BJ (cell line): Measurements from ENCODE around the gene TMEM247. TPM values are rescaled to one million over a fixed set of nuclear protein-coding genes. Genes with fewer than 3 reads are reported as not detected.

Source experiments
- CTCF ChIA-PET: fragments of 350-600 bp; formaldehyde crosslinking; extraction: SDS; loops from one replicate; lab custom pipeline; 2021; ENCODE audit warnings: antibody characterized with exemption, inconsistent platforms; lab: Yijun Ruan, JAX
- POLR2A ChIA-PET: fragments of 300-600 bp; sonication (Branson Sonifier 250); formaldehyde crosslinking; extraction: SDS; loops from one replicate; lab custom pipeline; 2021; ENCODE audit warnings: antibody characterized with exemption; lab: Charles Lee
- DNase-seq: peaks from one replicate; pipeline ENCODE4 v3.0.0-alpha.2; 2011; ENCODE audit warnings: low read depth
- H3K27me3 ChIP-seq: 2 replicates; pipeline ENCODE4 v1.6.0; 2011; ENCODE audit warnings: low read length; ENCODE audit not compliant: control insufficient read depth, insufficient read depth
- H3K36me3 ChIP-seq: 2 replicates; pipeline ENCODE4 v1.5.1; 2011; ENCODE audit warnings: low read length; ENCODE audit not compliant: control insufficient read depth, insufficient read depth
- H3K4me3 ChIP-seq: 2 replicates; pipeline ENCODE4 v1.5.1; 2011; ENCODE audit warnings: low read depth, mild to moderate bottlenecking, control low read depth, low read length
- CTCF ChIP-seq: IDR thresholded peaks from 2 replicates; pipeline ENCODE4 v1.5.1; 2011; ENCODE audit warnings: low read depth, mild to moderate bottlenecking, control low read depth, inconsistent platforms, low read length, moderate library complexity; ENCODE audit not compliant: insufficient read depth
- polyA plus RNA-seq: library from polyadenylated mRNA; depleted of rRNA; stranded (reverse); fragments of >200 nt; gene quantifications from 2 replicates; pipeline ENCODE4 v1.2.3, GENCODE V29; 2011

TMEM247 gene
- polyA plus RNA-seq, 1 experiment, result not detected

GRCh38 chr2:46486436-46486835 lies 7.1 kb downstream of the TMEM247 start:
- Histone ChIP-seq H3K4me3 (no peak overlapping the region), H3K27me3 (no peaks in the 10 kb centered on the region), H3K36me3 (no peaks in the 10 kb centered on the region)
- CTCF ChIA-PET, result interaction anchor here (0.9 kb wide), 1 partner anchor 9 kb away, joined by 3 read pairs; no protein-coding TSS in a partner anchor
- no peak for TF ChIP-seq CTCF
- POLR2A ChIA-PET, result no interaction called here
- no peak for DNase-seq

- H3K4me3 ChIP-seq, result no peak overlapping the region
- CTCF ChIA-PET, result interaction anchor here (0.6 to 1.4 kb wide), 5 partner anchors 18 to 85 kb away, joined by 3 to 5 read pairs (median 3); no protein-coding TSS in a partner anchor
- H3K27me3 ChIP-seq, result no peaks in the 10 kb centered on the region
- TF ChIP-seq CTCF, result no peak
- no peaks in the 10 kb centered on the region for H3K36me3 ChIP-seq
- POLR2A ChIA-PET, result interaction anchor here (0.6 kb wide), 3 partner anchors 99 to 343 kb away, joined by 3 to 4 read pairs (median 4); no protein-coding TSS in a partner anchor
- DNase-seq, result peak; percentile 63
Observed at GRCh38 chr2:46487667-46488335, 8.4 kb downstream of the TMEM247 start.

- POLR2A ChIA-PET, result interaction anchor here (0.6 kb wide), 1 partner anchor 99 kb away, joined by 4 read pairs; no protein-coding TSS in a partner anchor
- H3K27me3 ChIP-seq, result no peaks in the 10 kb centered on the region
- CTCF ChIA-PET, result interaction anchor here (1.0 to 1.4 kb wide), 4 partner anchors 20 to 84 kb away, joined by 3 to 5 read pairs (median 3); no protein-coding TSS in a partner anchor
- peak; percentile 18; the same call in 1 of the 2 replicates for TF ChIP-seq CTCF
- no peak for DNase-seq
- no peaks in the 10 kb centered on the region for H3K36me3 ChIP-seq
- no peak overlapping the region for H3K4me3 ChIP-seq
Observed at GRCh38 chr2:46488389-46488788, 9.0 kb downstream of the TMEM247 start.

- Histone ChIP-seq H3K4me3 (no peak overlapping the region), H3K27me3 (no peaks in the 10 kb centered on the region), H3K36me3 (no peaks in the 10 kb centered on the region)
- no peak for TF ChIP-seq CTCF
- ChIA-PET CTCF (interaction anchor here (0.9 kb wide), 1 partner anchor 123 kb away, joined by 3 read pairs; no protein-coding TSS in a partner anchor), POLR2A (interaction anchor here (0.7 kb wide), 1 partner anchor 187 kb away, joined by 4 read pairs; no protein-coding TSS in a partner anchor)
- no peak for DNase-seq
Observed at GRCh38 chr2:46489423-46490174, 10.2 kb downstream of the TMEM247 start.
